HG03025 (cell line): ENCODE results near the gene ATXN1.
A peak's percentile ranks its signal among the peaks of the same experiment; 100 is the strongest.
"Not testable (repeated sequence)": the region's sequence is repeated elsewhere in the genome, so short reads cannot be mapped to it uniquely, and the experiment has no call there.

Source experiments
- ATAC-seq: cut with Tn5 transposase; IDR thresholded peaks from one replicate; pipeline ENCODE4 v1.9.1; 2021; ENCODE audit warnings: mild to moderate bottlenecking, moderate library complexity; ENCODE audit not compliant: unreplicated experiment, low FRiP score

The ATXN1 gene

GRCh38 chr6:16555550-16555949 lies 205.7 kb downstream of the ATXN1 start:
- no peak for ATAC-seq

- no peak for ATAC-seq
These were observed 207.7 kb downstream of the ATXN1 start for GRCh38 chr6:16553531-16553930.

- ATAC-seq, result no peak
These were observed 209.8 kb downstream of the ATXN1 start for GRCh38 chr6:16551466-16551865.

- no peak for ATAC-seq
These were observed 213.1 kb downstream of the ATXN1 start for GRCh38 chr6:16548121-16548520.

- ATAC-seq, result no peak
These were observed 213.7 kb downstream of the ATXN1 start for GRCh38 chr6:16547587-16547986.

GRCh38 chr6:16546861-16547260 lies 214.4 kb downstream of the ATXN1 start:
- no peak for ATAC-seq

- ATAC-seq, result no peak
These were observed 215.9 kb downstream of the ATXN1 start for GRCh38 chr6:16545382-16545781.

GRCh38 chr6:16544521-16544920 lies 216.7 kb downstream of the ATXN1 start:
- ATAC-seq, result no peak

GRCh38 chr6:16544006-16544405 lies 217.3 kb downstream of the ATXN1 start:
- ATAC-seq, result no peak

- no peak for ATAC-seq
These were observed 217.7 kb downstream of the ATXN1 start for GRCh38 chr6:16543521-16543920.

- no peak for ATAC-seq
These were observed 219.2 kb downstream of the ATXN1 start for GRCh38 chr6:16542070-16542469.

GRCh38 chr6:16540804-16541752 lies 220.2 kb downstream of the ATXN1 start:
- peak; percentile 43 for ATAC-seq

- not testable (repeated sequence) for ATAC-seq
These were observed 220.9 kb downstream of the ATXN1 start for GRCh38 chr6:16540383-16540782.

- ATAC-seq, result no peak
These were observed 222.0 kb downstream of the ATXN1 start for GRCh38 chr6:16539086-16539931.

- no peak for ATAC-seq
These were observed 225.7 kb downstream of the ATXN1 start for GRCh38 chr6:16535564-16535963.

GRCh38 chr6:16533721-16534136 lies 227.5 kb downstream of the ATXN1 start:
- ATAC-seq, result no peak

GRCh38 chr6:16533210-16533609 lies 228.1 kb downstream of the ATXN1 start:
- no peak for ATAC-seq

GRCh38 chr6:16527691-16528090 lies 233.6 kb downstream of the ATXN1 start:
- no peak for ATAC-seq

GRCh38 chr6:16524380-16524707 lies 236.9 kb downstream of the ATXN1 start:
- ATAC-seq, result no peak

GRCh38 chr6:16523606-16524379 lies 237.5 kb downstream of the ATXN1 start:
- no peak for ATAC-seq

- ATAC-seq, result no peak
These were observed 238.3 kb downstream of the ATXN1 start for GRCh38 chr6:16522937-16523336.
